DMS153 treated with DMSO at 0.1 percent for 48 hours (cell line): Measurements from ENCODE around the gene ABCA6.
"Not testable (repeated sequence)": the region's sequence is repeated elsewhere in the genome, so short reads cannot be mapped to it uniquely, and the experiment has no call there.

ENCODE experiments used
- DNase-seq: peaks from one replicate; lab custom pipeline; 2025; ENCODE audit not compliant: unreplicated experiment; lab: John Stamatoyannopoulos, UW

The ABCA6 gene, protein sequence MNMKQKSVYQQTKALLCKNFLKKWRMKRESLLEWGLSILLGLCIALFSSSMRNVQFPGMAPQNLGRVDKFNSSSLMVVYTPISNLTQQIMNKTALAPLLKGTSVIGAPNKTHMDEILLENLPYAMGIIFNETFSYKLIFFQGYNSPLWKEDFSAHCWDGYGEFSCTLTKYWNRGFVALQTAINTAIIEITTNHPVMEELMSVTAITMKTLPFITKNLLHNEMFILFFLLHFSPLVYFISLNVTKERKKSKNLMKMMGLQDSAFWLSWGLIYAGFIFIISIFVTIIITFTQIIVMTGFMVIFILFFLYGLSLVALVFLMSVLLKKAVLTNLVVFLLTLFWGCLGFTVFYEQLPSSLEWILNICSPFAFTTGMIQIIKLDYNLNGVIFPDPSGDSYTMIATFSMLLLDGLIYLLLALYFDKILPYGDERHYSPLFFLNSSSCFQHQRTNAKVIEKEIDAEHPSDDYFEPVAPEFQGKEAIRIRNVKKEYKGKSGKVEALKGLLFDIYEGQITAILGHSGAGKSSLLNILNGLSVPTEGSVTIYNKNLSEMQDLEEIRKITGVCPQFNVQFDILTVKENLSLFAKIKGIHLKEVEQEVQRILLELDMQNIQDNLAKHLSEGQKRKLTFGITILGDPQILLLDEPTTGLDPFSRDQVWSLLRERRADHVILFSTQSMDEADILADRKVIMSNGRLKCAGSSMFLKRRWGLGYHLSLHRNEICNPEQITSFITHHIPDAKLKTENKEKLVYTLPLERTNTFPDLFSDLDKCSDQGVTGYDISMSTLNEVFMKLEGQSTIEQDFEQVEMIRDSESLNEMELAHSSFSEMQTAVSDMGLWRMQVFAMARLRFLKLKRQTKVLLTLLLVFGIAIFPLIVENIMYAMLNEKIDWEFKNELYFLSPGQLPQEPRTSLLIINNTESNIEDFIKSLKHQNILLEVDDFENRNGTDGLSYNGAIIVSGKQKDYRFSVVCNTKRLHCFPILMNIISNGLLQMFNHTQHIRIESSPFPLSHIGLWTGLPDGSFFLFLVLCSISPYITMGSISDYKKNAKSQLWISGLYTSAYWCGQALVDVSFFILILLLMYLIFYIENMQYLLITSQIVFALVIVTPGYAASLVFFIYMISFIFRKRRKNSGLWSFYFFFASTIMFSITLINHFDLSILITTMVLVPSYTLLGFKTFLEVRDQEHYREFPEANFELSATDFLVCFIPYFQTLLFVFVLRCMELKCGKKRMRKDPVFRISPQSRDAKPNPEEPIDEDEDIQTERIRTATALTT (N-terminal part only)

DNA sequence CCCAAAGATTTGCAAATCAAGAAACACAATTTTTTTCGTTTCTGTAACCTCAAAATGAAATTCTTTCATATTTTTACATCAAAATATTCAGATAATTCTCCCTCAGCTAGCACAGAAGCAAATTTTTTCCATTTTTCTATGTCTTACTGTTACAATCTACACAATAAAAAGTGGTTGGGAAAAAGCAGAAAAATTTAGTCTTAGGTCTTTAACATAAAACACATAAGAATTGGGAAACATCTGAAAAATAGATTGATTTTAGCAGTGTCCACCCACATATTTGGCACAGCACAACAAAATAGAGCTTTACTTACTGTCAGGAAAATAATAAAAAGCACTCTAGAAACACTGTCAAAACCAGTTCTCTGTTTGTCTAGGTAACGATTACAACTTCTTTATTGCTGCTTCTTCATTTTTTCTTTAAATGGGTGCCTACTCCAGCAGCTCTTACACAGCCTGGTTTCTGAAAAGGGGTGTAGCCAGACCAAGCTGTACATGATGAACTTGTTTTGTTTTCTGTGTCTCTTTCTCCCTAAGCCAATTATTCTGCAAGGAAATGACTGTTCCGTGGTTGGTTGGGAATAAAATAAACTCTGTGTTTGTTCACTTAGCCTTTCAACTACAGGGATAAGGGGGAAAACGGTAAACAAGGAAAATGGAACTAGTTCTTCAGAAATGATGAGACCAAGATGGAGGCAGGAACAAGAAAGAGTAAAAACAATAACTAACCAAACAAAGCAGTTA, at the start of gene ABCA6:
TSS of gene ABCA6 (minus strand) at position 465 of the 744 bp plus-strand sequence. CDS start 1,192 bp downstream, outside the sequence.
- no peak for DNase-seq

DNA sequence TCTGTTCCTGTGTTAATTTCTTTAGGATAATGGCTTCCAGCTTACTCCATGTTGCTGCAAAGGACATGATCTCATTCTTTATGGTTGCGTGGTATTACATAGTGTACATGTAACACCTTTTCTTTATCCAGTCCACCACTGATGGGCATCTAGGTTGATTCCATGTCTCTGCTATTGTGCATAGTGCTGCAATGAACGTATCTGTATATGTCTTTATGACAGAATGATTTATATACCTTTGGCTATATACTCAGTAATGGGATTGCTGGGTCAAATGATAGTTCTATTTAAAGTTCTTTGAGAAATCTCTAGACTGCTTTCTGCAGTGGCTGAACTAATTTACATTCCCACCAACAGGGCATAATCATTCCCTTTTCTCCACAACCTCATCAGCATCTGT, 47.1 kb upstream of the ABCA6 start:
- DNase-seq = no peak

DNA sequence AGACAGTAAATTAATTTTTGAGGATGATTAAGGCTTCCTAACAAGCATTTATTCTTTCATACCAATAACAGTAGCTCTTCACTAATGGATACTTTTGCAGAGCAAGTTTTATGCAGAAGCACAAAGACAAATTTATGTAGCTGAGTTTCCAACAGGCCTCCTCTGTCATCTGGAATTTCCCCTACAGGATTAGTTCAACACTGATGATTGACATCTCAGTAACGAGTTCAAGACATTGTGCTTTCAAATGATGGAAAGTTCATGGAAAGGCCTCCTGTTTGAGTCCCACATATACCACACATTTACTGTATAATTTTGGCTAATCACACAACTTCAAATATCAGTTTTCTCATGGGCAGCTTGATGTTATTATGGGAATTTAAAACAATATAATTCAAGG, 46.4 kb upstream of the ABCA6 start:
- DNase-seq = no peak

DNA sequence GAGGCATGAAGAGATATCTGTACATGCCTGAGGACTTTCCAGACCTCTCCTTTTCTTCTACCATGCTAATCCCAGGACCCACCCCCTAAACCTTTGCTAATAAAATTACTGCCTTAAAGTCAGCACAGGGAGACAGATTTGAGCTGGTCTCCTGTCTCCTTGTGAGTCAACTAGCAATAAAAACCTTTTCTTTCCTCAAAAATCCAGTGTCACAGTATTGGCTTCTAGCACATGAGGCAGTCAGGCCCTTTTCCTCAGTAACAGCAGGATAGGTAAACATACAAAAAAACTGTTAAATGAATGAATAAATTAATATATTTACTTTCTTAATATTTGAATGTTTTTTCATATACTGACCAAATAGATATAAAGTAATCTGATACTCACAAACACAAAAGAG, 45.6 kb upstream of the ABCA6 start:
- DNase-seq = no peak

DNA sequence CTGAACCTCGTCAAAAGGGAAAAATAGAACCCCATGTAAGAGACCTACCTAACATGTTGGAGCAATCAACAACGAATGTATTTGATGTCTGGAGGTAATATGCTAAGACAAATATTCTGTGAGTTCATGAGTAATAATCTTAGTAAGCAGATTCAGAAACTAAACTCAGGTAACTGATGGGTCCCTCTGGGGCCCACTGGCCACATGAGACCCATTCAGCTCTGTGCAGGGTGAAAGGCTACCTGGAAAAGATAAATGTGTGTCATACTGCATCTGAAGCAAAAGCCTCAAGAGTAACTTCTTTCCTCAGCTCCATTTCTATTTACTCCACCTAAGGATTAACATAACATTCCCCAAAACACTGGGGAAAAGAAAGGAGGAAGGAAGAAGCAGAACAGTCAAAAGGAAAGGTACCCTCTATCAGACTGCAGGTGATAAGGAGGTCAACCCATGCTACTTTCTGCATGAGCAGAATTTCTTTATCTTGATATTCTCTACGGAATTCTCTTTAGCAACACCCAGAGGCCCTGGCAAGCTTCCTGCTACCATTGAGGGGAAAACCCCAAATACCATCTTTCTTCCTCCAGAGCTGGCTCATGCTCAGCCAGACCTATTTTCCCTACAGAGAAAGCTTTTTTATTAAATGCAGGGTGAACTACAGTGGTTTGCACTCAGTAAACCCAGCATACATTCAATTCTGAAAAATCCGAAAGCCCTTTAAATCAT, 37.7 kb upstream of the ABCA6 start:
- DNase-seq = no peak

DNA sequence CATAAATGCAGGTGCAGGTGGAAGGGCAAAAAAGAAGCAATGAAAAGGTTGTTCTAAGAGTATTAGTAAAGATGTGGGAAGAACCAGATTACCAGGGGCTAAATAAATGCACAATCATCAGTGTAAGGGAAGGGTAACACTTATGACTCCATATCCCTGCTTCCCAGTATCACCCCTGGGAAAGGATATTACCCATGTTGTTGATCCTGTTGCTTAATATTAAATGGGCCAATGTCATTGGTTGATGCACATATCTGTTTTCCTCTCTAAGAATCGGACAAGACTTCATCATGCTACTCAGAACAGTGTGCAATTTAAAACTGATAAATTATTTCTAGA, 34.7 kb upstream of the ABCA6 start:
- no peak for DNase-seq

DNA sequence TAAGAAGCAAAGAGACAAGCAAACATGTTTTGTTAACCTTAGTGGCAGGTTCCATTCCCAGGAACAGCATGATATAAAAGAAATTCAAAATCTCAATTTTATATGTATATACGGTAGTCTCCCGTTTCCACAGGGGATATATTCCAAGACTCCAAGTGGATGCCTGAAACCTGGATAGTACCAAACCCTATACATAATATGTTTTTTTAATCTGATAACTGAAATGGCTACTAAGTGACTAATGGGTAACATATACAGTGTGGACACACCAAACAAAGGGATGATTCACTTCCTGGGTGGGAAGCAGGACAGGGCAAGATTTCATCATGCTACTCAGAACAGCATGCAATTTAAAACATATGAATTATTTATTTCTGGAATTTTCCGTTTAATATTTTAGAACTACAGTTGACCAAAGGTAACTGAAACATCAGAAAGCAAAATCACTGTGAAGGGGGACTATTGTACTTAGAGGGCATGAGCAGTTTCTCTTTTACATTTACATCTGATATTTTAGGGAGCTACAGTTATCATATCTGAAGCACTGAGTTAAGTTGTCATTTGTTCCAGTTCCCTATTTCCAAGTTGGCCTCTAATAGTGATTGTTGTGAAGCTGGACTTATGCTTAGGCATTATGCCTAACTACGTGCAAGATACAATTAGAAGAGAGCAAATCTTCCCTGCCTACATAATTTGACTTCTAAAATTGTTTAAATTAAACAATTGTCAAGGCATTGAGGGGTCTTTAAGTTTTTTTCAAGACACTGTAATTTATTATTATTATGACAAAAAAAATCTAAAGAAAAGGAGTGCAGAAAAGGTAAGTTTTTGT, 34.1 kb upstream of the ABCA6 start:
- no peak for DNase-seq

DNA sequence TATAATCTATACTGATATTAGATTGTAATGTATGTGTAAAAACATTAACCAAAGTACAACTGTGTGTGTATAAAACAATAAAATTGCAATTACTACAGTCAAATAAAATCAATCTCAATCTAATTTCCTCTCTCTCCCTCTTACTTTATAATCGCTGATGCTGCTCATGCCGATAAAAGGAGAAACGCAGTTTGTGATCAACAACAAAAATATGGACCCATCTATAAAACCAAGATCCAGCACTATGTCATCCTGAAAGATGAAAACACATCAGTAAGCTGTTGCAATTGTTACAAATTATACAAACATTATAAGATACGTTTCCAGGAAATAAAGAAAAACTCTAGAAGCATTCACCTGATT, 33.5 kb upstream of the ABCA6 start:
- DNase-seq = no peak

DNA sequence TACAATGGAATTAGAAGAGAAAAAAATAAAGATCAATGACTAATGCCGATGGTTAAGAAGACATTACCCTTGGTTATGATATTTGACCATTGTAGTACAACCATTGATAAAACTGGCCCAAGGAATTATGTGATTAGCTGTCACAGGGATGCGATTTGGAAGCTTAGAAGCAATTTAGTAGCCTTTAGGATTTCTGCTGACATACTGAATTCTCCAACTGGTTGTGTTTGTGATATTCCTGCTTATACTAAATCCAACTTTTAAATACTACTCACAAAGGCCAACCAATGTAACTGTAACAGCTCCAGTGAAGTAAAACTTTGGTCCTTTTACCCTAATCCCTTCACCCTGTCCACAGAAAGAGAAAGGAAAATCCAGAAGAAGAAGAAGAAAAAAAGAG, 31.4 kb upstream of the ABCA6 start:
- no peak for DNase-seq

DNA sequence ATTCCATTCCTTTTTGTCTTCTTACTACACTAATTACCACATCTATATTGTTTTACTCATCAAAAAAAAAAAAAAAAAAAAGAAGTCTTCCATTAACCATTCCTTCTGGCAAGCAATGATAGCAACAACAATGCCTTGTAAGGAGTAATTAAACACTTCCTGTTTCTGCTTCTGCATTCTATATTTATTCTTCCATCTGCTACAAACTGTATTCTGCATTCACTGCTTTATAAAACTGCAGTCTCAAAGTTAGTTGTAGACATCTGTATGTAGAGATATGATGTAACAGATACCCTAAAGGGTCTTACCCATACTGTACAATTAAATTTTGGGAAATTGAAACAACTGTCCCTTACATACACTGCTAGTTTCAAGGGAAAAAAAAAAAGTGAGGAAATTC, 28.7 kb upstream of the ABCA6 start:
- no peak for DNase-seq

DNA sequence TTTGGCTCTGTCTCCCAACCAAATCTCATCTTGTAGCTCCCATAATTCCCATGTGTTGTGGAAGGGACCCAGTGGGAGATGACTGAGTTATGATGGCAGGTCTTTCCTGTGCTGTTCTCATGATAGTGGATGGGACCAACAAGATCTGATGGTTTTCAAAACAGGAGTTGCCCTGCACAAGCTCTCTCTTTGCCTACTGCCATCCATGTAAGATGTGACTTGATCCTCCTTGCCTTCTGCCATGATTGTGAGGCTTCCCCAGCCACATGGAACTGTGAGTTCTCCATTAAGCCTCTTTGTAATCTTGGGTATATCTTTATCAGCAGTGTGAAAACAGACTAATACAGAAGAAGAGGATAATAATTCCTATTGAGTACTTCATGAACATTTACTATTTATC, 26.9 kb upstream of the ABCA6 start:
- DNase-seq = not testable (repeated sequence)

DNA sequence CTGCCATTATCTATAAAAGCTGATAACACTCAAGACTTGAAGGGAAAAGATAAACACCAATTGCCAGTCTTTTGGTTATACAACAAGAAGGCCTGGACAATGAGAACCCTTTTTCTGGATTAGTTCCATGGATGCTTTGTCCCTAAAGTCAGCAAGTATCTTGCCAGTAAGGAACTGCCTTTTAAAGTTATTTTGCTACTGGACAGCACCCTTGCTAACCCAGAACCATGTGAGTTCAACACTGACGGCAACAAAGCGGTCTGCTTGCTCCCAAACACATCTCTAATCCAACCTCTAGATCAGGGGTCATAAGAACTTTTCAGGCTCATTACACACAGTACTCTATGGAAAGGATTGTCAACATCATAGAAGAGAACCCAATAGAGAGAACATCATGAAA, 25.3 kb upstream of the ABCA6 start:
- DNase-seq = no peak

DNA sequence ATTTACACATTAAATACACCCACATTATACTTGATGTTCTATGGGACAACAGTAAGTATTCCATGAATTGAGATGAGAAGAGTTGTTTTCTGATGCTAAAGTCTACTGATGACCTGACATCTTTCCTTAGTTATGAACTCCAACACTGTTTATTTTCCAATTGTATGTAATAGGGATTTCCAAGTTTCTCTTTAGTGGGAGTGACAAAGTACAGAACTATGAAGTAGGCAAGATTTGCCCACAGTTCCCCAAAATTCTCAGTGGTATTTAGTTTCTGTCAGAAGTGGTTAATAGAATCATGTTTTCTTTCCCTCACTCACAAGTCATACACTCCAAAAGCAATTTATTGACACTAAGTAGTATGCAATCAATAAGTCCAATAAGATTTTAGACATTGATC, 22.5 kb upstream of the ABCA6 start:
- no peak for DNase-seq

DNA sequence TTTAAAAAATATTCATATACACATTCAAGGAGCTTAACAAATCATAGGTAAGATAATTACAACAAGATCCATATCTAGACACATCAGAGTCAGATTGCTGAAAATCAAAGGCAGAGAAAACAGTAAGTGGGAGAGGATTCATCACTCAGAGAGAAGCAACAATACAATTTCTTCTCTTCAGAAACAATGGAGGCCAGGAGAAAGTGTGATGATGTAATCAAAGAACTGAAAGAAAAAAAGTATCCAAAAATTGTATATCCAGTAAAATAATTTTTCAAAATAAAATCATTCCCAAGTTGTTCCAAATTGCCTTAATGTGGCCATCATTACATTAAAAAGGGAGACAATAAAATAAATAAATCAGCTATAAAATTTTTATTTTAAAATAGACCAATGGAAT, 17.7 kb upstream of the ABCA6 start:
- DNase-seq = no peak

DNA sequence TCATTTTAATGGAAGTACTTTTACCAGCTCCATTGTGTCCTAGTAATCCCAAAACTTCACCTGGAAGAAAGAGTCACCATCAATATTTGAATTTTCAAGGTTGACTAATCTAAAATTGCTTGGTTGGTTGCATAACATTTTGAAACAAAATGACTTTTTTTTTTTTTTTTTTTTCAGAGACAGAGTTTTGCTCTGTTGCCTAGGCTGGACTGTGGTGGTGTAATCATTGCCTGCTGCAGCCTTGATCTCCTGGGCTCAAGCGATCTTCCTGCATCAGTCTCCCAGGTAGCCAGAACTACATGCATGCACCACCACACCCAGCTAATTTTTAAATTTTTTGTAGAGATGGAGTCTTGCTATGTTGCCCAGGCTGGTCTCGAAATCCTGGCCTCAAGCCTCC, 12.6 kb upstream of the ABCA6 start:
- DNase-seq = no peak

DNA sequence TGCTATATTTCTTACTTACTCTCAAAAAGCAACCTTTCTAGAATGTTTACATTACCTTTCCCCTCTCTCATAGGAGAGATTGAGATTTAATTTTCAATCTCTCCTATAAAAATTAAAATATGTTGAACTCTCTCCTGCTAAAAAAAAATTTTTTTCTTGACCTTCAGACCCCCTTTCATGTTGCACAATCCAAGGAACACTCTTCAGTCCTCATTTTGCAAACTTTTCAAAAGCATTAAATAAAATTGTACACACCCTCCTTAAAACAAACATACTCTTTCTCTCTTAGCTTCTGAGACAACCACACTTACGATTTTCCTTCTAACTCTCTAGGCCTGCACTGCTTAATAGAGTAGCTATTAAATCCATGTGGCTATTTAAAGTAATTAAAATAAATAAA, 8.6 kb upstream of the ABCA6 start:
- no peak for DNase-seq

DNA sequence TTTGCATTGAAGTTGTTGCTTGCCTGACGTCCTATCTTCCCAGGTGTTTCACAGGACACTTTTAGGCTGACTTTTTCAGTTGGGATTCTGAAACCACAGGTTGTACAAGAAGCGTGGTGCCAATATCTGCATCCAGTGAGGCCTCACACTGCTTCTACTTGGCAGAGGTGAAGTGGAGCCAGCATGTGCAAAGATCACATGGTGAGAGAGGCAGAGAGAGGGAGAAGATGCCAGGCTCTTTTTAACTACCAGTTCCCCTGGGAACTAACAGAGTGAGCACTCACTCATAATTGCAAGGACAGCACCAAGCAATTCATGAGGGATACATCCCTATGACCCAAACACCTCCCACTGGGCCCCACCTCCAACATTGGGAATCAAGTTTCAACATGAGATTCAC, 5.8 kb upstream of the ABCA6 start:
- DNase-seq = no peak

DNA sequence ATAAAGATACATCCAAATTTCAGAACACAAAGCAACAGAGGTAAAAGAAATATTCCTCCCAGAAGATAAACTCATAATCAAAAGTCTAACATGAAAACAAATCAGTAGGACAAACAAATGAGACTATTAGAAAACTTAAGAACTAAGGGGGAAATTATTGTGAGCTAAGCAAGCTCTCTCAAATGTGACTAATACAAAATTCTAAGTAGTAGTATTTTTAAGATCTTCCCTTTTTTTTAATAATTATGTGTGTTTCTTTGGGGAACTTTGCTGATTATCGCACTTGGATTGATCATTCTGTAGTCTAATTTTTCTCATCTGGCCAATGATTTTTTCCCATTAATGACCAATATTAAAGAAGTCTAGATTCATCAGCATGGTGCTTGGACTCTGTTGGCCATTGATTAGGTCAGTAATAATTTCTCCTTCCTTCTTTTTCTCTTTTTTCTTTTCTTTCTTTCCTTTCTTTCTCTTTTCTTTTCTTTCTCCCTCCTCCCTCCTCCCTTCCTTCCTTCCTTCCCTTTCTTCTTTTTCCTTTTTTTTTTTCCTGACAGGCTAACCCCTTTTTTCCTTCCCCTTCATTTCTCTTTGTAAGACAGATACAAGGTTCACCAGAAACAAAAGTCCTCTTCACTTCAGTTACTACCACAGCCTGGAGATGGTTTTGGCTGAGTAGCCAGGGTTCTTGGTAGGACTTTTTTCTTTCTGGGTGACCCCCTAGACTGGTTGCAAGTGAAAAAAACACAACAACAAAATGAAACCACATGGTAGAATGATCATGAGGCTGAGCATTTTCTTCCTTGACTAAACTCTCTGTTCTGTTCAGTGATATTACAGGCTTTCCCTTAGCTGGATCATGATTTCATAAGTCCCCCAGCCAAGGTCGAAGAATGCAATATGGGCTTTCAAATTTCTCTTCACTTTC, 2.9 kb upstream of the ABCA6 start:
- DNase-seq = no peak
